ENCODE data around the gene GRPEL2. TPM values are rescaled to one million over a fixed set of nuclear protein-coding genes. Genes with fewer than 3 reads are reported as not detected.

GRPEL2 gene
- total RNA-seq, 1 experiment from 2014 or later = 86.6 TPM

DNA sequence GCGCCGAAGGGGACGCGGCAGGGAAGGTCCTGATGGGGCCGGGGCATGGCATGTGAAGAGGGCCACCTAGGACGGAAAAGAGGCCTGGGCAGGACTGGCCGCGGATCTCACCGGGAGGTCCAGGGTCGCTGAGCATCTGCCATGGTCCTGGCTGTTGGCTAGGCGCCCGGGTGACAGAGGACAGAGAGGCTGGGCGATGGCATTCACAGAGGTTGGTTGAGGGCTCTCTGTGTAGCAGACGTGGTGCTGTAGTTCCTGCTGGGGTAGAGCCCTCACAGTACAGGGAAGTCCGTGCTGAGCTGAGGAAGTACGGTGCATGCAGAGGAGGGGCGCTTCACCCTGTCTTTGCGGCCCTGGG is 13.0 kb downstream of the GRPEL2 start:
- TF ChIP-seq, protein P1, sequence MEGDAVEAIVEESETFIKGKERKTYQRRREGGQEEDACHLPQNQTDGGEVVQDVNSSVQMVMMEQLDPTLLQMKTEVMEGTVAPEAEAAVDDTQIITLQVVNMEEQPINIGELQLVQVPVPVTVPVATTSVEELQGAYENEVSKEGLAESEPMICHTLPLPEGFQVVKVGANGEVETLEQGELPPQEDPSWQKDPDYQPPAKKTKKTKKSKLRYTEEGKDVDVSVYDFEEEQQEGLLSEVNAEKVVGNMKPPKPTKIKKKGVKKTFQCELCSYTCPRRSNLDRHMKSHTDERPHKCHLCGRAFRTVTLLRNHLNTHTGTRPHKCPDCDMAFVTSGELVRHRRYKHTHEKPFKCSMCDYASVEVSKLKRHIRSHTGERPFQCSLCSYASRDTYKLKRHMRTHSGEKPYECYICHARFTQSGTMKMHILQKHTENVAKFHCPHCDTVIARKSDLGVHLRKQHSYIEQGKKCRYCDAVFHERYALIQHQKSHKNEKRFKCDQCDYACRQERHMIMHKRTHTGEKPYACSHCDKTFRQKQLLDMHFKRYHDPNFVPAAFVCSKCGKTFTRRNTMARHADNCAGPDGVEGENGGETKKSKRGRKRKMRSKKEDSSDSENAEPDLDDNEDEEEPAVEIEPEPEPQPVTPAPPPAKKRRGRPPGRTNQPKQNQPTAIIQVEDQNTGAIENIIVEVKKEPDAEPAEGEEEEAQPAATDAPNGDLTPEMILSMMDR (IDR thresholded peaks at IDR 0.05; ENCODE audit: unreplicated experiment) = no peak
- Mint-ChIP-seq H3K4me1 (ENCODE audit: insufficient read depth, unreplicated experiment) (peaks cover 12% of the 10 kb centered on the region), H3K36me3 (ENCODE audit: insufficient read depth, unreplicated experiment) (peaks cover 22% of the 10 kb centered on the region), H3K27me3 (ENCODE audit: insufficient read depth, unreplicated experiment) (no peaks in the 10 kb centered on the region), H3K27ac (ENCODE audit: low read depth, unreplicated experiment) (no peak overlapping the region), H3K9me3 (ENCODE audit: unreplicated experiment) (no peaks in the 10 kb centered on the region), H3K4me3 (ENCODE audit: unreplicated experiment) (peak overlapping the region; percentile 82)
- intact Hi-C loops (cut with micrococcal nuclease) = loop anchor here (5.0 kb wide), 2 partner anchors 36 to 86 kb away; partner anchors contain the start of gene AFAP1L1
- BruUV-seq (replicated peaks) = no TSS peak
- ChIA-PET CTCF (interaction anchor here (0.5 to 46.8 kb wide), 11 partner anchors 11 to 260 kb away, joined by 3 to 1231 read pairs (median 4); partner anchors contain the start of gene GRPEL2), POLR2A (interaction anchor here (0.6 to 8.5 kb wide), 25 partner anchors 9 to 374 kb away, joined by 3 to 134 read pairs (median 3); partner anchors contain the start of genes ARHGEF37, CSNK1A1 and GRPEL2)
- DNase-seq (ENCODE audit: unreplicated experiment) = no peak

DNA sequence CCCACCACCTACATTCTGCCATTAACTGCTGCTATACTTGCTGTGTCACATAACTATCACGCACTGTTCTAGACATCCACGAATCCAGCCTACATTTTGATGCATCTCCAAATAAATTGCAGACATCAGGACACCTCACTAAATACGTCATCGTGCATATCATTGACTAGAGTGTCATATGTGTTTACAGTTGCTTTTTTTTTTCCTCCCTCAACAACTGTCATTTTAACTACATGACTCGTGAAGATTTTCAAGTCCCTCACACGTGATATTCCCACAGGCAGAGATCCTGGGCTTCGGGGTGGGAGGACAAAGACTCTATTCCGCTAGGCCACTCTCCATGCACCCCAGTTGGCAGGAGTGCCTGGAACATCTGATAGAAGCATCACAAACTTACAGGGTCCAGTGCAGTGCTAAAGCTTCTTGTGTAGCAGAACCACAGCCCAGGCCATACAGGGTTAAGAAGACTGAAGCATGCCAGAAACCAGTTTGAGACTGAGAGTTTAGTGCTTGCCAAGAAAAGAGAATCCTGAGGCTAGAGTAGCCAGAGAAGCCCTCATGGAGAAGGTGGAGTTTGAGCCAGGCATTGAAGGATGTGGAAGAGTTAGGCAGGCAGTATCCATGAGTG is 13.7 kb downstream of the GRPEL2 start:
- TF ChIP-seq, protein P1 (IDR thresholded peaks at IDR 0.05; ENCODE audit: unreplicated experiment) = no peak
- intact Hi-C loops (cut with micrococcal nuclease) = loop anchor here (5.0 kb wide), 2 partner anchors 37 to 87 kb away; partner anchors contain the start of gene AFAP1L1
- no peak overlapping the region for H3K27ac Mint-ChIP-seq (ENCODE audit: low read depth, unreplicated experiment)
- BruUV-seq (replicated peaks) = no TSS peak
- peak overlapping the region; percentile 82 for H3K4me3 Mint-ChIP-seq (ENCODE audit: unreplicated experiment)
- no peak for DNase-seq (ENCODE audit: unreplicated experiment)
- peaks cover 12% of the 10 kb centered on the region for H3K4me1 Mint-ChIP-seq (ENCODE audit: insufficient read depth, unreplicated experiment)
- H3K36me3 Mint-ChIP-seq (ENCODE audit: insufficient read depth, unreplicated experiment) = peaks cover 15% of the 10 kb centered on the region
- ChIA-PET POLR2A (interaction anchor here (0.5 to 8.5 kb wide), 5 partner anchors 9 to 203 kb away, joined by 3 to 134 read pairs (median 12); partner anchors contain the start of gene GRPEL2), CTCF (interaction anchor here (1.5 to 46.8 kb wide), 5 partner anchors 11 to 206 kb away, joined by 3 to 1231 read pairs (median 12); partner anchors contain the start of gene GRPEL2)
- no peaks in the 10 kb centered on the region for H3K27me3 Mint-ChIP-seq (ENCODE audit: insufficient read depth, unreplicated experiment)
- H3K9me3 Mint-ChIP-seq (ENCODE audit: unreplicated experiment) = no peaks in the 10 kb centered on the region

DNA sequence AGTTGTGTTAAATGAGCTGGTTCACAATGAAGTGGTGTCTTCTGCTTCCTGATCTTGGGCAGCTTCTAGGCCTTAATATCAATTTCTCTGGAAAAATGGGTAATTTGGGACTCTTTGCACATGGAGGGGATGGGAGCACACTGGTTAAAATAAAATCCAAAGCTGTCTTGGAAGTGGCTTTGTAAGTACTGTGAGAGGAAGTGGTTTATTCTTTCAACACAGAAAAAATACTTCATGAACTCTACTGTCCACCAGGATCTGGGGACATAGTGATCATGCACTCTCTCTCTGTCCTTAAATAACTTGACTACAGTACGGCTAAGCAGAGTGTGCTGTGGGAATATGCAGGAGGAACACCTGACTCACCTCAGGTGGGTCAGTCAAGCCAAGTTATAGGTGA is 15.0 kb downstream of the GRPEL2 start:
- TF ChIP-seq, protein P1 (IDR thresholded peaks at IDR 0.05; ENCODE audit: unreplicated experiment) = no peak
- Mint-ChIP-seq H3K4me1 (ENCODE audit: insufficient read depth, unreplicated experiment) (peaks cover 12% of the 10 kb centered on the region), H3K27me3 (ENCODE audit: insufficient read depth, unreplicated experiment) (no peaks in the 10 kb centered on the region), H3K27ac (ENCODE audit: low read depth, unreplicated experiment) (no peak overlapping the region), H3K36me3 (ENCODE audit: insufficient read depth, unreplicated experiment) (peaks cover 2% of the 10 kb centered on the region), H3K4me3 (ENCODE audit: unreplicated experiment) (no peak overlapping the region), H3K9me3 (ENCODE audit: unreplicated experiment) (no peaks in the 10 kb centered on the region)
- intact Hi-C loops (cut with micrococcal nuclease) = no loop called here
- no peak for DNase-seq (ENCODE audit: unreplicated experiment)
- no TSS peak for BruUV-seq (replicated peaks)
- ChIA-PET CTCF (interaction anchor here (0.5 to 46.8 kb wide), 8 partner anchors 10 to 882 kb away, joined by 3 to 1231 read pairs (median 8); partner anchors contain the start of gene GRPEL2), POLR2A (interaction anchor here (0.6 to 8.5 kb wide), 4 partner anchors 9 to 322 kb away, joined by 3 to 134 read pairs (median 4); partner anchors contain the start of gene GRPEL2)

DNA sequence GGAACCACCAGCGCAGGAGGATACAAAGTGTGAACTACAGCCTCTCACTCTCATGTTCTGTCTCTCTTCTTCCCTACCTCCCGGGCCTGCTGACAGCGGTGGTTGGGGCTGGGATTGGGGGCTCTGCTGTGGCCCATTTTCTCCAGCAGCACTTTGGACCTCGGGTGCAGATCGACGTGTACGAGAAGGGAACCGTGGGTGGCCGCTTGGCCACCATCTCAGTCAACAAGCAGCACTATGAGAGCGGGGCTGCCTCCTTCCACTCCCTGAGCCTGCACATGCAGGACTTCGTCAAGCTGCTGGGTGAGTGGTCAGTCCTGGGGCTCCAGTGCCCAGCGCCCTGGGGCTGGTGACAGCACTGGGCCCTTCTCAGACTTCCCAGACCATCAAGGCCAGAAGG is 17.2 kb downstream of the GRPEL2 start:
- Mint-ChIP-seq H3K4me3 (ENCODE audit: unreplicated experiment) (no peak overlapping the region), H3K9me3 (ENCODE audit: unreplicated experiment) (no peaks in the 10 kb centered on the region), H3K27ac (ENCODE audit: low read depth, unreplicated experiment) (no peak overlapping the region), H3K36me3 (ENCODE audit: insufficient read depth, unreplicated experiment) (no peaks in the 10 kb centered on the region), H3K4me1 (ENCODE audit: insufficient read depth, unreplicated experiment) (peaks cover 17% of the 10 kb centered on the region), H3K27me3 (ENCODE audit: insufficient read depth, unreplicated experiment) (no peaks in the 10 kb centered on the region)
- TF ChIP-seq, protein P1 (IDR thresholded peaks at IDR 0.05; ENCODE audit: unreplicated experiment) = no peak
- intact Hi-C loops (cut with micrococcal nuclease) = no loop called here
- DNase-seq (ENCODE audit: unreplicated experiment) = no peak
- BruUV-seq (replicated peaks) = no TSS peak
- ChIA-PET POLR2A (interaction anchor here (1.0 kb wide), 2 partner anchors 37 to 42 kb away, joined by 3 read pairs; no protein-coding TSS in a partner anchor), CTCF (interaction anchor here (3.4 to 46.8 kb wide), 4 partner anchors 8 to 72 kb away, joined by 13 to 1231 read pairs (median 189); no protein-coding TSS in a partner anchor)

Data from MCF 10A (cell line).